Astrocyte of the cerebellum (primary cell): ENCODE data around the gene CLASP1.

Source experiments
- DNase-seq: peaks from one replicate; pipeline ENCODE4 v3.0.0-alpha.2; 2011; ENCODE audit warnings: low read depth
- H3K4me3 ChIP-seq: 2 replicates; pipeline ENCODE4 v1.5.1; 2011; ENCODE audit warnings: mild to moderate bottlenecking, low read depth, low read length, moderate library complexity
- CTCF ChIP-seq: IDR thresholded peaks from 2 replicates; pipeline ENCODE4 v1.5.1; 2012; ENCODE audit warnings: low read length, low read depth, moderate library complexity, mild to moderate bottlenecking; ENCODE audit errors: missing control alignments
- in situ Hi-C: cut with HindIII; loops from 2 replicates; pipeline ENCODE4 v1.10.0; 2017; ENCODE audit warnings: low sequenced_read_pairs

The CLASP1 gene

GRCh38 chr2:121358291-121358690 is 291.0 kb downstream of the CLASP1 start:
- no peak overlapping the region for H3K4me3 ChIP-seq
- DNase-seq, result no peak
- TF ChIP-seq CTCF, result no peak
- in situ Hi-C loops, result no loop called here

GRCh38 chr2:121356058-121356640 is 293.1 kb downstream of the CLASP1 start:
- peak; percentile 83 for TF ChIP-seq CTCF
- peak; percentile 74 for DNase-seq
- in situ Hi-C loops, result no loop called here
- no peak overlapping the region for H3K4me3 ChIP-seq

GRCh38 chr2:121355488-121355887 is 293.8 kb downstream of the CLASP1 start:
- no peak overlapping the region for H3K4me3 ChIP-seq
- no peak for DNase-seq
- in situ Hi-C loops, result no loop called here
- TF ChIP-seq CTCF, result no peak

- in situ Hi-C loops, result no loop called here
- no peak for DNase-seq
- no peak for TF ChIP-seq CTCF
- H3K4me3 ChIP-seq, result no peak overlapping the region
These were observed 297.5 kb downstream of the CLASP1 start for GRCh38 chr2:121351521-121352318.

GRCh38 chr2:121350890-121351289 is 298.4 kb downstream of the CLASP1 start:
- no peak overlapping the region for H3K4me3 ChIP-seq
- no peak for DNase-seq
- no peak for TF ChIP-seq CTCF
- in situ Hi-C loops, result no loop called here

- TF ChIP-seq CTCF, result no peak
- DNase-seq, result no peak
- no peak overlapping the region for H3K4me3 ChIP-seq
- in situ Hi-C loops, result no loop called here
These were observed 298.9 kb downstream of the CLASP1 start for GRCh38 chr2:121350402-121350775.
